Endothelial cell of umbilical vein (primary cell): ENCODE results near the gene C1orf159. TPM values are rescaled to one million over a fixed set of nuclear protein-coding genes. Genes with fewer than 3 reads are reported as not detected.

Source experiments
- BruUV-seq: library from RNA; stranded (reverse); fragments of 400-500 nt; replicated peaks from 2 replicates; lab custom pipeline; 2021; lab: Mats Ljungman, UMichigan
- CTCF ChIA-PET: fragments of 300-600, 350-600 bp; sonication (Branson Sonifier 250); formaldehyde crosslinking; loops from one replicate; lab custom pipeline; 2021; ENCODE audit warnings: antibody characterized with exemption, inconsistent platforms; lab: Charles Lee
- POLR2A ChIA-PET: fragments of 300-600, 350-600 bp; sonication (Branson Sonifier 250); formaldehyde crosslinking; loops from one replicate; lab custom pipeline; 2021; ENCODE audit warnings: antibody characterized with exemption, inconsistent platforms; lab: Charles Lee
- DNase-seq: peaks from one replicate; pipeline ENCODE4 v3.0.0-alpha.2; 2011; ENCODE audit warnings: low read depth, low spot score
- FAIRE-seq: peaks from 2 replicates; lab custom pipeline; 2011; peaks lifted over from hg19 to GRCh38; lab: Jason Lieb, UNC
- H2AFZ ChIP-seq: 2 replicates; pipeline ENCODE4 v1.6.0; 2012; ENCODE audit warnings: low read depth, low read length, control low read depth, inconsistent platforms
- H3K27ac ChIP-seq: 2 replicates; pipeline ENCODE4 v1.5.1; 2011; ENCODE audit warnings: low read depth, mild to moderate bottlenecking, control low read depth, low read length, moderate library complexity; ENCODE audit not compliant: insufficient read depth
- H3K27me3 ChIP-seq, 2 experiments: 2 replicates each; pipeline versions ENCODE4 v1.6.0 to v1.6.1; 2011; ENCODE audit warnings: low read length in 2 of 2, mixed read lengths in 1 of 2; ENCODE audit not compliant: control insufficient read depth in 2 of 2, insufficient read depth in 2 of 2
- H3K36me3 ChIP-seq, 2 experiments: 2 replicates in 1 of 2; 3 replicates in 1 of 2; pipeline ENCODE4 v1.5.1; 2011; ENCODE audit warnings: low read length in 2 of 2, mild to moderate bottlenecking in 1 of 2, moderate library complexity in 1 of 2; ENCODE audit not compliant: control insufficient read depth in 2 of 2, insufficient read depth in 2 of 2; ENCODE audit errors: extremely low read depth in 1 of 2
- H3K4me1 ChIP-seq: 3 replicates; pipeline ENCODE4 v1.5.1; 2011; ENCODE audit warnings: mild to moderate bottlenecking, low read length; ENCODE audit not compliant: control insufficient read depth, insufficient read depth; ENCODE audit errors: extremely low read depth
- H3K4me2 ChIP-seq: 2 replicates; pipeline ENCODE4 v1.6.1; 2011; ENCODE audit warnings: low read length, control low read depth, mixed read lengths; ENCODE audit not compliant: insufficient read depth
- H3K4me3 ChIP-seq, 3 experiments: fragments of 200-600 bp in 1 of 3; sonication (generic), shearing (Covaris generic) in 1 of 3; replicated peaks in 1 of 3; 2 replicates each; pipeline ENCODE4 v1.5.1; 2011 to 2016; ENCODE audit warnings: control low read depth in 3 of 3, low read length in 3 of 3, mild to moderate bottlenecking in 2 of 3, inconsistent platforms in 1 of 3, low read depth in 1 of 3, moderate library complexity in 1 of 3; ENCODE audit not compliant: insufficient read depth in 1 of 3
- H3K79me2 ChIP-seq: 2 replicates; pipeline ENCODE4 v1.6.0; 2012; ENCODE audit warnings: low read length, inconsistent platforms; ENCODE audit not compliant: control insufficient read depth, insufficient read depth
- H3K9ac ChIP-seq: replicated peaks from 2 replicates; pipeline ENCODE3; 2011; ENCODE audit warnings: low read length, control low read depth; ENCODE audit not compliant: insufficient read depth; ENCODE audit errors: extremely low read depth
- H3K9me1 ChIP-seq: replicated peaks from 3 replicates; pipeline ENCODE4 v1.6.0; 2011; ENCODE audit warnings: mild to moderate bottlenecking, low read length; ENCODE audit not compliant: control insufficient read depth, insufficient read depth; ENCODE audit errors: extremely low read depth
- H3K9me3 ChIP-seq: replicated peaks from 2 replicates; pipeline ENCODE4 v1.5.1; 2012; ENCODE audit warnings: low read length, inconsistent platforms; ENCODE audit not compliant: control insufficient read depth, insufficient read depth
- H4K20me1 ChIP-seq: replicated peaks from 2 replicates; pipeline ENCODE3; 2011; ENCODE audit warnings: mild to moderate bottlenecking, low read length; ENCODE audit not compliant: control insufficient read depth, insufficient read depth; ENCODE audit errors: extremely low read depth
- CTCF ChIP-seq, 2 donors: IDR thresholded peaks; 1 replicate in 1 of 2; 2 replicates in 1 of 2; pipeline ENCODE4 v1.5.1; 2011; ENCODE audit warnings: low read length in 2 of 2, mild to moderate bottlenecking in 2 of 2, moderate library complexity in 2 of 2, control low read depth in 1 of 2, inconsistent platforms in 1 of 2, low read depth in 1 of 2; ENCODE audit not compliant: insufficient read depth in 1 of 2; ENCODE audit errors: extremely low read depth in 1 of 2
- EZH2 ChIP-seq: IDR thresholded peaks from 2 replicates; pipeline ENCODE4 v1.6.1; 2012; ENCODE audit warnings: borderline replicate concordance, low read depth, mild to moderate bottlenecking, moderate library complexity, low read length, inconsistent platforms; ENCODE audit not compliant: severe bottlenecking
- FOS ChIP-seq: IDR thresholded peaks from 2 replicates; pipeline ENCODE4 v1.6.1; 2011; ENCODE audit warnings: mild to moderate bottlenecking, low read length, moderate library complexity, borderline replicate concordance; ENCODE audit not compliant: insufficient read depth
- GATA2 ChIP-seq: IDR thresholded peaks from 2 replicates; pipeline ENCODE4 v1.7.0; 2011; ENCODE audit warnings: low read depth, mild to moderate bottlenecking, moderate library complexity, mixed read lengths, low read length; ENCODE audit not compliant: insufficient read length, insufficient read depth
- JUN ChIP-seq: IDR thresholded peaks from 2 replicates; pipeline ENCODE4 v1.6.1; 2011; ENCODE audit warnings: borderline replicate concordance, low read depth; ENCODE audit not compliant: insufficient read length, insufficient read depth
- MAX ChIP-seq: IDR thresholded peaks from 2 replicates; pipeline ENCODE4 v1.6.1; 2011; ENCODE audit not compliant: insufficient read depth, insufficient read length
- MYC ChIP-seq: IDR thresholded peaks from one replicate; pipeline ENCODE4 v1.6.1; 2011; ENCODE audit warnings: mild to moderate bottlenecking, low read depth, low read length
- POLR2A ChIP-seq: IDR thresholded peaks from 2 replicates; pipeline ENCODE4 v1.6.1; 2012; ENCODE audit warnings: low read depth, mild to moderate bottlenecking, control low read depth, low read length
- POLR2AphosphoS5 ChIP-seq: IDR thresholded peaks from 2 replicates; pipeline ENCODE4 v1.6.1; 2012; ENCODE audit warnings: low read depth, mild to moderate bottlenecking, control low read depth, low read length, moderate library complexity; ENCODE audit not compliant: insufficient read depth
- dilution Hi-C: fragments of 300-500 bp; cut with MboI; formaldehyde crosslinking; loops from one replicate; pipeline ENCODE4 v1.15.0; 2019; ENCODE audit warnings: low sequenced_read_pairs; ENCODE audit not compliant: extremely low pct_ligation_motif_present
- intact Hi-C: fragments of 100-400 bp; cut with micrococcal nuclease; formaldehyde crosslinking; loops from one replicate; pipeline ENCODE4 v1.10.0; 2022
- polyA plus RNA-seq, 4 experiments: library from polyadenylated mRNA; depleted of rRNA in 3 of 4; stranded (reverse) in 3 of 4; unstranded in 1 of 4; fragments of >200 nt; gene quantifications; 2 replicates each; pipeline versions ENCODE4 v1.2.1 to v1.2.3, GENCODE V29; 2011 to 2012; ENCODE audit warnings: missing spikeins in 1 of 4
- total RNA-seq: library from RNA; stranded (reverse); gene quantifications from 2 replicates; pipeline ENCODE4 v1.2.3, GENCODE V29; 2021

Gene C1orf159
- total and polyA plus RNA-seq, 2 donors (not counting 3 experiments of a cell fraction or from before 2014, with no cell fraction given) = 16.1 to 20.1 TPM

- peak; percentile 30 for TF ChIP-seq POLR2AphosphoS5
- TF ChIP-seq MYC = no peak
- TF ChIP-seq FOS = no peak
- TF ChIP-seq MAX = peak; percentile 92
- Histone ChIP-seq H3K4me3 (no peak overlapping the region), H3K36me3 (no peaks in the 10 kb centered on the region), H3K4me2 (no peak overlapping the region), H3K9me3 (no peaks in the 10 kb centered on the region), H4K20me1 (no peaks in the 10 kb centered on the region), H3K79me2 (no peaks in the 10 kb centered on the region), H3K4me1 (peaks cover 2% of the 10 kb centered on the region), H3K27me3 (no peaks in the 10 kb centered on the region), H2AFZ (no peak overlapping the region), H3K9ac (no peak overlapping the region), H3K27ac (no peak overlapping the region), H3K9me1 (no peaks in the 10 kb centered on the region)
- DNase-seq = peak; percentile 34
- no TSS peak for BruUV-seq
- peak; percentile 75 for FAIRE-seq
- CTCF ChIA-PET = interaction anchor here (1.0 to 1.7 kb wide), 3 partner anchors 79 to 97 kb away, joined by 3 to 6 read pairs (median 4); no protein-coding TSS in a partner anchor
- POLR2A ChIA-PET = no interaction called here
- intact Hi-C loops (no loop called here), dilution Hi-C loops (no loop called here)
These were observed 35.6 kb downstream of the C1orf159 start for GRCh38 chr1:1080122-1080757.

GRCh38 chr1:1079408-1080121 is 36.3 kb downstream of the C1orf159 start:
- H2AFZ ChIP-seq = peak overlapping the region; percentile 26
- TF ChIP-seq POLR2A = no peak
- TF ChIP-seq EZH2 = no peak
- TF ChIP-seq FOS = no peak
- TF ChIP-seq CTCF (IDR thresholded peaks at IDR 0.05; ENCODE audit: extremely low read depth in 1 of 2, insufficient read depth in 1 of 2, low read depth in 1 of 2, low read length in 2 of 2) = no peak
- no peak for TF ChIP-seq GATA2
- no peak for TF ChIP-seq POLR2AphosphoS5
- TF ChIP-seq JUN = no peak
- TF ChIP-seq MYC = no peak
- TF ChIP-seq MAX = no peak
- intact Hi-C loops (loop anchor here (2.0 kb wide), 1 partner anchor 37 kb away; the partner anchor contains the start of gene C1orf159), dilution Hi-C loops (no loop called here)
- no TSS peak for BruUV-seq
- H3K9me3 ChIP-seq = no peaks in the 10 kb centered on the region
- H3K4me3 ChIP-seq = no peak overlapping the region
- H3K79me2 ChIP-seq = no peaks in the 10 kb centered on the region
- H3K4me2 ChIP-seq = peak overlapping the region; percentile 19
- DNase-seq (peak; percentile 59), FAIRE-seq (no peak)
- H3K4me1 ChIP-seq = peaks cover 2% of the 10 kb centered on the region
- no peaks in the 10 kb centered on the region for H3K36me3 ChIP-seq
- no peaks in the 10 kb centered on the region for H3K27me3 ChIP-seq
- H3K9ac ChIP-seq = no peak overlapping the region
- H3K9me1 ChIP-seq = no peaks in the 10 kb centered on the region
- no peaks in the 10 kb centered on the region for H4K20me1 ChIP-seq
- CTCF ChIA-PET = interaction anchor here (0.7 to 1.7 kb wide), 4 partner anchors 10 to 97 kb away, joined by 3 to 6 read pairs (median 4); no protein-coding TSS in a partner anchor
- POLR2A ChIA-PET = no interaction called here
- no peak overlapping the region for H3K27ac ChIP-seq
